Coronary artery (tissue), 2 donors: ENCODE results near the gene ASB2.

ENCODE experiments used
- DNase-seq: peaks from one replicate; pipeline ENCODE4 v3.0.0-alpha.2; 2017; ENCODE audit warnings: low spot score
- H3K27ac ChIP-seq, 2 donors: fragments of 200-600 bp; sonication (generic); one replicate each; pipeline ENCODE4 v1.5.1; 2016 to 2019
- H3K4me3 ChIP-seq: fragments of 200-600 bp; sonication (generic); 2 replicates; pipeline ENCODE4 v1.5.1; 2016; ENCODE audit warnings: mild to moderate bottlenecking, moderate library complexity
- CTCF ChIP-seq: fragments of 200-600 bp; sonication (generic); IDR thresholded peaks from one replicate; pipeline ENCODE4 v1.5.1; 2019; ENCODE audit warnings: antibody characterized with exemption

The ASB2 gene

GRCh38 chr14:93976477-93977057 is at the start of gene ASB2:
ASB2 (minus strand) TSS chr14:93976570; CDS start chr14:93964539, 12,031 bp downstream.
- H3K27ac ChIP-seq: peak within 1 kb of the TSS; percentile 75 to 92
- peak within 1 kb of the TSS; percentile 70 for H3K4me3 ChIP-seq
- DNase-seq: no peak
- TF ChIP-seq CTCF: no peak

- no peak for DNase-seq
- peak overlapping the region; percentile 85 for H3K4me3 ChIP-seq
- H3K27ac ChIP-seq: no peak overlapping the region
- no peak for TF ChIP-seq CTCF
These were observed 49.4 kb upstream of the ASB2 start for GRCh38 chr14:94025720-94026119.

GRCh38 chr14:94024549-94024948 is 48.2 kb upstream of the ASB2 start:
- TF ChIP-seq CTCF: no peak
- DNase-seq: no peak

GRCh38 chr14:94022532-94023411 is 46.4 kb upstream of the ASB2 start:
- H3K27ac ChIP-seq: no peak overlapping the region
- no peak overlapping the region for H3K4me3 ChIP-seq
- TF ChIP-seq CTCF: no peak
- no peak for DNase-seq

More at GRCh38 chr14:94024549-94024948, 48.2 kb upstream of the ASB2 start:
- Histone ChIP-seq H3K27ac (no peak overlapping the region), H3K4me3 (no peak overlapping the region)

GRCh38 chr14:94021416-94022157 is 45.2 kb upstream of the ASB2 start:
- Histone ChIP-seq H3K27ac (no peak overlapping the region), H3K4me3 (no peak overlapping the region)
- no peak for TF ChIP-seq CTCF
- DNase-seq: no peak

- no peak overlapping the region for H3K27ac ChIP-seq
- no peak for TF ChIP-seq CTCF
- H3K4me3 ChIP-seq: no peak overlapping the region
- DNase-seq: no peak
These were observed 44.6 kb upstream of the ASB2 start for GRCh38 chr14:94021001-94021400.
